ENCODE results near the gene ZFAND3. TPM values are rescaled to one million over a fixed set of nuclear protein-coding genes. Genes with fewer than 3 reads are reported as not detected.

The ZFAND3 gene
- total and polyA plus RNA-seq, 8 donors: 19.8 to 164 (median 37.3) TPM

DNA sequence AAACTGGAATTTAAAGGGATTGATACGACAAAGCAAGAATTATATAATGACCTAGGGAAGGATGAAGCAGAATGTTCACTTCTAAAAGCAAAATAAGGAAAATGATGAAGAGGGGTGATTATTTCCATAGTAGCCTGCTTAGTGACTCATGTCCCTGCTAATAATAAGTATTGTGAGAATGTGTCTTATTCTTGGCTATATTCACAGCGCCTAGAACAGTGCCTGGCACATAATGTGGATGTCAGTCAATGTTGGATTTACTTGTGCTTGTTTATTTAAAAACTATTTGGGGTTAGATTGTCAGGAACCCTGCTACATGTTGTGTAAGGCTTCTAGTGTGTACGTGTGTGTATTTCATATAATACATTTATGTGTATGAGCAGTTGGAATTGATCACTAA, 85.1 kb downstream of the ZFAND3 start:
- no peak for DNase-seq
- Histone ChIP-seq H3K4me1 (peaks cover 0 to 38% (median 25%) of the 10 kb centered on the region in 4 donors), H3K36me3 (no peaks in the 10 kb centered on the region), H3K4me3 (no peak overlapping the region), H3K27me3 (no peaks in the 10 kb centered on the region), H3K27ac (no peak overlapping the region), H3K9me3 (no peaks in the 10 kb centered on the region)
- TF ChIP-seq POLR2AphosphoS5 (IDR thresholded peaks at IDR 0.05) (no peak), POLR2A (IDR thresholded peaks at IDR 0.05) (no peak), EP300 (IDR thresholded peaks at IDR 0.05) (no peak)
- TF ChIP-seq, protein P1, sequence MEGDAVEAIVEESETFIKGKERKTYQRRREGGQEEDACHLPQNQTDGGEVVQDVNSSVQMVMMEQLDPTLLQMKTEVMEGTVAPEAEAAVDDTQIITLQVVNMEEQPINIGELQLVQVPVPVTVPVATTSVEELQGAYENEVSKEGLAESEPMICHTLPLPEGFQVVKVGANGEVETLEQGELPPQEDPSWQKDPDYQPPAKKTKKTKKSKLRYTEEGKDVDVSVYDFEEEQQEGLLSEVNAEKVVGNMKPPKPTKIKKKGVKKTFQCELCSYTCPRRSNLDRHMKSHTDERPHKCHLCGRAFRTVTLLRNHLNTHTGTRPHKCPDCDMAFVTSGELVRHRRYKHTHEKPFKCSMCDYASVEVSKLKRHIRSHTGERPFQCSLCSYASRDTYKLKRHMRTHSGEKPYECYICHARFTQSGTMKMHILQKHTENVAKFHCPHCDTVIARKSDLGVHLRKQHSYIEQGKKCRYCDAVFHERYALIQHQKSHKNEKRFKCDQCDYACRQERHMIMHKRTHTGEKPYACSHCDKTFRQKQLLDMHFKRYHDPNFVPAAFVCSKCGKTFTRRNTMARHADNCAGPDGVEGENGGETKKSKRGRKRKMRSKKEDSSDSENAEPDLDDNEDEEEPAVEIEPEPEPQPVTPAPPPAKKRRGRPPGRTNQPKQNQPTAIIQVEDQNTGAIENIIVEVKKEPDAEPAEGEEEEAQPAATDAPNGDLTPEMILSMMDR (IDR thresholded peaks at IDR 0.05): no peak
- intact Hi-C loops (cut with DNase I; ENCODE audit: low total_unique reads): no loop called here
- 86 to 92% (median 90%) methylated on average over 3 of the region's 3 CpGs for WGBS, 5 donors

DNA sequence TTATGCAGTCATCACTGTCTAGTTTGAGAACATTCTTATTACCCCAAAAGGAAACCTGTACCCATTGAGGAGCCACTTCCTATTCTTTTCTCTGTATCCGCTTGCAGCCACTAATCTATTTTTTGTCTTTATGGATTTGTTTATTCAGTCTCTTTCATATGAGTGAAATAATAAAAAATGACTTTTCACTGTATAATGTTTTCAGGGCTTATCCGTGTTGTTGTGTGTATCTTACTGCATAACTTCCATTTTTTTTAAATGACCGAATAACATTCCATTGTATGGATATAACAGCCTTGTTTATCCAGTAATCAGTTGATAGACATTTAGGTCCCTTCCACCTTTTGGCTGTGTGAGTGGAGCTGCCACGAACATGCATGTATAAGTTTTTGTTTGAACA, 86.6 kb downstream of the ZFAND3 start:
- Histone ChIP-seq H3K27me3 (no peaks in the 10 kb centered on the region), H3K36me3 (no peaks in the 10 kb centered on the region), H3K4me1 (peaks cover 0 to 43% (median 20%) of the 10 kb centered on the region in 4 donors), H3K27ac (no peak overlapping the region), H3K9me3 (no peaks in the 10 kb centered on the region), H3K4me3 (no peak overlapping the region)
- intact Hi-C loops (cut with DNase I; ENCODE audit: low total_unique reads): no loop called here
- TF ChIP-seq, protein P1 (IDR thresholded peaks at IDR 0.05): no peak
- TF ChIP-seq POLR2AphosphoS5 (IDR thresholded peaks at IDR 0.05) (no peak), EP300 (IDR thresholded peaks at IDR 0.05) (no peak), POLR2A (IDR thresholded peaks at IDR 0.05) (no peak)
- WGBS, 5 donors: 77 to 81% (median 78%) methylated on average over 4 of the region's 4 CpGs
- DNase-seq: no peak

- no peak for TF ChIP-seq POLR2A (IDR thresholded peaks at IDR 0.05)
- no peak for TF ChIP-seq EP300 (IDR thresholded peaks at IDR 0.05)
- no peak for TF ChIP-seq POLR2AphosphoS5 (IDR thresholded peaks at IDR 0.05)
- TF ChIP-seq, protein P1 (IDR thresholded peaks at IDR 0.05): no peak
- H3K4me3 ChIP-seq: no peak overlapping the region
- no peak overlapping the region for H3K27ac ChIP-seq
- H3K36me3 ChIP-seq: peaks cover 0 to 4% (median under 1%) of the 10 kb centered on the region in 4 donors
- intact Hi-C loops (cut with DNase I; ENCODE audit: low total_unique reads): no loop called here
- H3K27me3 ChIP-seq: no peaks in the 10 kb centered on the region
- H3K4me1 ChIP-seq: peaks cover 0 to 56% (median 23%) of the 10 kb centered on the region in 4 donors
- no peak for DNase-seq
- no peaks in the 10 kb centered on the region for H3K9me3 ChIP-seq
- 67 to 81% (median 77%) methylated on average over 3 of the region's 3 CpGs for WGBS, 5 donors
Measured at GRCh38 chr6:37910998-37911397, 91.5 kb downstream of the ZFAND3 start.

GRCh38 chr6:37913210-37913609, 93.7 kb downstream of the ZFAND3 start:
- Histone ChIP-seq H3K27me3 (no peaks in the 10 kb centered on the region), H3K36me3 (peaks cover 0 to 11% (median 7%) of the 10 kb centered on the region in 4 donors), H3K4me1 (peaks cover 0 to 78% (median 29%) of the 10 kb centered on the region in 4 donors), H3K27ac (no peak overlapping the region), H3K4me3 (no peak overlapping the region), H3K9me3 (no peaks in the 10 kb centered on the region)
- TF ChIP-seq POLR2A (IDR thresholded peaks at IDR 0.05): no peak
- TF ChIP-seq EP300 (IDR thresholded peaks at IDR 0.05): no peak
- TF ChIP-seq, protein P1 (IDR thresholded peaks at IDR 0.05): no peak
- no peak for TF ChIP-seq POLR2AphosphoS5 (IDR thresholded peaks at IDR 0.05)
- intact Hi-C loops (cut with DNase I; ENCODE audit: low total_unique reads): no loop called here
- WGBS, 5 donors: 68 to 74% (median 71%) methylated on average over 1 of the region's 1 CpG
- no peak for DNase-seq

All from stomach (tissue), 9 donors.